Cerebellar cortex (tissue), 1 donor: ENCODE data around the gene CCDC175.

Source experiments
- DNase-seq: peaks from one replicate; pipeline ENCODE4 v3.0.0-alpha.2; 2015; ENCODE audit warnings: low spot score

Gene CCDC175

DNA sequence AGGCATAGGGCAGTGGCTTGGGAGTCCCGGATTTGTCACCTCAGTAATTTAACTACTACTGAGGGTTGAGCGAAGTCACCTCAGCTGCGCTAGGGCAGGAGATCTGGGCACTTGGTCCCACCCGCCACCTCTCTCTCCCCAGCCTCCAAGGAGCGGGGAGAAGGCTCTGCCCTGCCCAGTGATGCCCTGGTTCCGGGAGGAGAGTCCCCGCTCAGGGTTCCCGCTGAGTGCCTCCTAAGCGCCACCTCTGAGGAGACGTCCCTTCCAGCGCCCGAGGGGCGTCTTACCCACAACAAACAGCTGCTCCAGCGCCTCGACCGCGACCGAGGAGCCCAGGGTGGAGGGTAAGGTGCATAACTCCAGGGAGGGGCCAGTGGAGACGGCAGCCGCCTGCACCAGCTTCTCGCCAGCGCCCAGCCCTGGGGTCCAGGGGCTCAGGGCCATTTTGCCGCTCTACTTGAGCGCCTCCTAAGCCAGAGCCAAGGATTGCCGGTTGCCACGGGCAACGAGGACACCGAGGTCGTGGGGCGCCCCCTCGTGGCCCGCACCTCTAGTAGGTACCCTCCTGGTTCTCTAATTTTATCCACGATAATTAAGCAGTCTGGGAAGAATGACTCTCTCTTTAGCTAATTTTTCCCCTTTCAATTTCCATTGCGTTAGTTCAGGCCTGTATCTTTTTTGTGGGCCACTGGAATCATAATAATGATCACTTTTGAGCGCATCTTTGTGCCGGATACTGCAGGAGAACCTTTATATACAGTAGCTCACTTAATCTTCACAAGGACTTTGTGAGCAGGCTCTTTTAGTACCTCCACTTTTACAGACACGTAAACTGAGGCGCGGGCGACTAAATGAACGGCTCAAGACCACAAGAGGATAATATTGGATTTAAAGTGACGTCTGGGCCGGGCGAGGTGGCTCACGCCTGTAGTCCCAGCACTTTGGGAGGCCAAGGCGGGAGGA lies at the start of gene CCDC175:
CCDC175 (minus strand) TSS at position 481 of the 963 bp plus-strand sequence; CDS start at position 444, 37 bp downstream.
- DNase-seq = peak; percentile 94

DNA sequence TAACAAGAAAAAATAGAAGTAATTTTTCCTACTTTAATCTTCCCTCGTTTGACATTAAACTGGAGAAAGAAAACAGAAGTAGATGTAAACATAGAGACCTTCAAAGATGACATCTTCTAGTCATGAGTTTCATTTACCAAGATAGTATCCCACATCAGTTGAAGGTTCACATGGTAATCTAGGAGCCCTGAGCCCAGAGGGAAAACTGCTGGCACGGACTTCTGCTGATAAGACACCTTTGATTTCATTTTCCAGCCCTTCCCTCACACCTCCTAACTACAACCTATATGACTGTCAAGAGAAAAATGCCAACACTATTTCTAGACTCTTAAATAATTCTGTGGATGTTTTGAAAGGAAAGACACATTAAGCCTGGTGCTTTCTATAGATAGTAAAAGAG lies 46.0 kb upstream of the CCDC175 start:
- no peak for DNase-seq

DNA sequence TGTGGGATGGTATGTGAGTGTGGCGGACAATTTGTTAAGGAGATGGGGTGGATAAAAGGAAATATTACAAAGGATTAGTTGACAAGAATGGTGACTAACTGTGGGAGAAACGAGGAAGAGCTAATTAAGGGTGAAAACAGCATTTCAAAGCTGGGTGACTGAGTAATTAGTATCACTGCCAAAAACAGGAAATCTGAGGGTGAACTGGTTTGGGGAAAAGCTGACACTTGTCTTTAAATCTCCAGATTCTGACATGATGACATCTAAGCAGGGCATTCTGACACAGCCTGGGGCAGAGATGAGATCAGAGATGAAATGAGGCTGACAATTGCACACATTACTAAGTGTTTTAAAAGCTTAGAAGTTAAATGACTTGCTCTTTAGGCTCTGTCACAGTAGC lies 42.4 kb upstream of the CCDC175 start:
- DNase-seq = no peak

DNA sequence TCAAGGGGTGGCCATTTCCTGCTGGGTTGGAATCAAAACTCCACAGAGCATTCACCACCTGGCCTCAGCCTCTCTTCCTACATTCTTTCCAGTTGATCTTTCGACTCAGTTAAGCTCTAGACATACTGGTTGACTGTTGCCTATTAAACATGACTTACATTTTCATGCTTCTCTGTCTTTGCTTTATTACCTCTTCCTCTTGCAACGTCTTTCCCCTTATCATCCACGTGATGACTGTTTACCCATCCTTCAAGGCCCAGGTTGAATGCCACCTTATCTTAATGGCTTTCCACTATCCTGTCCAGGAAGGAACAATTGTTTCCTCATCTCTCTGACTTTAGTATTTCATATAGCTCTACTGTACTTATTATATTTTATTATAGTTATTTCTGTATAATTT lies 24.4 kb upstream of the CCDC175 start:
- no peak for DNase-seq

DNA sequence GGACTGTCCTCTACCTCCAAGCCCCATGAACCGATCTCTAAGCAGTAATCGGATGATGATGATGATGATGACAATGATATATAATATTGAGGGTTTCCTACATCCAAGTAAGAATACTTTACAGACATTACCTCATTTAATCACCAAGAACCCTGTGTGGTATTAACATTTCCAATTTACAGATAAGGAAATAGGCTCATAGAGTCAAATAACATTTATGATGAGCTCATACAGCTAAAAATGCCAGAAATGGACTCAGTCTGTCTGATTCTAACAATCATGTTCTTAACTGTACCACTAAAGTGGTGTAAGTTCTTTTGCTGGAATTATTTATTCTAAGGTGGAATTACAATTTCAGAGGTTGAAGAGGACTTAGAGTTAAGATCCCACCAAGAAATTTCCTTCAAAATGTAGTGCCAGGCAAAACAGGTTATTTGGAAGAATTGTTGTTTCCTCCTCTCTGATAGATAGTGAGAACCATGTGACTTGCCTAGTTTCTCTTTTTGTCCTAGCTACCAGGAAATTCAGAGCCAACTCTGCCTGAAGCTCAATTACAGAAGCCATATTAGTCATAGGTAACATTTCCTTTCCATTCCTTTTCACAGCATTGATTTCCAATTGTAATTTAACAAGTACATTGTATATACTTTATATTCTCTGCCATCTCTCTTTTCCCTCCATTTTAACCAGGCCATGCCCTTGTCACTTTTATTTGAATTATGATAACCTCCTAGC lies 23.8 kb upstream of the CCDC175 start:
- no peak for DNase-seq

DNA sequence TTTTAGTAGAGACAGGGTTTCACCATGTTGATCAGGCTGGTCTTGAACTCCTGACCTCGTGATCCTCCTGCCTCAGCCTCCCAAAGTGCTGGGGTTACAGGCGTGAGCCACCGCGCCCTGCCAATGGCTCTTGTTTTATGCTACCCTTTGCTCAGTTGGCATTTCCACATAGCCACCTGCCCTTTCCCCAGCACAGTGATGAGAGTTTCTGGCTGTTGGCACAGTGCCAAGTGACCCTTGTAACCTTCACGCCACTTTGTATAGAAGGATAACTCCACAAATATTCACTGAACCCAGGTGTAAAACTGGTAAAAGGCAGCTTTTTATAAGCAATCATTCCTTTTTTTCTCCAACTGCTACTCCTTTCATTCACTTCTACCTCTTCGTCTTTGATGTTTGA lies 18.5 kb upstream of the CCDC175 start:
- DNase-seq = no peak

DNA sequence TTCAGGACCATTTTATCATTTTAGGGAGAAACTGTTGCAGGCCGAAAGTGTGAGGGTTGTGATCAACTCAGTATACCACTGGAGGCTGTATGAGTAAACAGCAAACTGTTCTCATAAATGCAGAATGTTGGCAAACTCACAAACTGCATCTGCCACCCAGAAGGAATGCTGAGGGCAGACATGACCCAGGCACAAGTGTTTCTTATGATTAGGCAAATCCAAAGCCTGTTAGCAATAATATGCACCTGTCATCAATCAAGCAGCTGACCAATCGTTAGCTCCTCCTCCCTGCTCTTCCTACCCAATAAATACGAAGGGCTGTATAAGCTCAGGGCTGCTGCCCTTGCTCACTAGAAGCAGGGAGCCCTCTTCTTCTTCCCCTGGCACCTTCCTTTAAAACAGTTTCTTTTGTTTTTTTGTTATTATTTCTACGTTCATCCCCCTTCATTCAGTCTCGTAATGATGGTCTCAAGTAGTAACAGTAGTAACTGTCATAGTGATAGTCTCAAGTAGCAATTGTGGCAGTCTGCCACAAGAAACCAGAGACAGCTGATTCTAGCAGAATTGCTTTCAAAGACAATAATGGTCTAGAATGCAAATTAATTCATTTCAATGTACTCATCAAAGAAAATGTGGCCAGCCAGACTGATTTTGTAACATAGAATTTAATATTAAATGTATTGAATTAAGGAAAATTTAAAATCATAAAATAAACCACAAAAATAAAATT lies 15.2 kb upstream of the CCDC175 start:
- no peak for DNase-seq

DNA sequence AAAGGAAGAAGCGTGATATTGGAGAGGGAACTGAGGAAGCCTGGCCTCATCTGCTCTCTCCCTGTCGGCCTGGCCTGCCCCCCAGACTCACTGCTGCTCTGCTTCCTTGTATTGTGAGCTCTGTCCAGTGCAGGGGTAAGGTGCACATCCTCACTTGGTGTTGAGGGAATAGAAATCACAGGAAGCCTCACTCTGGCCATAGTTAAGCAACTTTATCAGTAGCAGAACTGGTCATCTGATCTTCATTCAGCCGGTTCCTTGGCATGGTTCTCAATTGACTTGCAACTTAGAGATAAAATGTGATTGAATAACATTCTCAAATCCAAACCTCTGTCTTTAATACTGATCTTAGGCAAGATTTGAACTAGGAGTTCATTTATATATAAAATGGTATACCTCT lies 11.5 kb upstream of the CCDC175 start:
- DNase-seq = no peak

DNA sequence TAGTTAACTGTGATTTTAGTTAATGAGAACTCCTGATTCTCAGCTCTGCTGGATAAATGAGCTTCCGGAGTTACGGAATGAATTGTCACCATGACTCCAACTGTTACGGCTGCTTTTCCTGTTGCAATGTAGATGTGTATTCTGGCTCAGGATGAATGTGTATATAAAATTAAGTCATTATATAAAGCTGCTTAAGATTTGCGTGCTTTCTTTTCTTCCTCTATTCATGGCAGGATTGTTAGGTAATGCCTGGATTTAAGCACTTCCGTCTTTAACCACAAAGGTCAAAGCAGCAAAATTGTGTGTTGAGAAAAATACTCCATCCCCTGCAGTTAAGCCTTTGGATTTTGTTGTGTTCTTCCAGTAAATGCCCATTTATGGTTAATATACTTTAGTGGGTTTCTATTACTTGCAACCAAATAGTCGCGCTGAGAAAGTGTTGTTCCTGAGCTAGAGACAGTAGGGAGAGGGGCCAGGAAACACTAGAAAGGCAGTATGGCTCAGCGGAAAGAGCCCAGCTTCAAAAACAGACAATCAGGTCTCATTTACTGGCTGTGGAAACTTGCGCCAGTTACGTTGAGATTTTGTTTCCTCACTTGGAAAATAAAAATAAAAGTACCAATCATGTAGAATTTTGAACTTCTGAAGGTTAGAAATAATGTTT lies 9.4 kb upstream of the CCDC175 start:
- peak; percentile 39 for DNase-seq

DNA sequence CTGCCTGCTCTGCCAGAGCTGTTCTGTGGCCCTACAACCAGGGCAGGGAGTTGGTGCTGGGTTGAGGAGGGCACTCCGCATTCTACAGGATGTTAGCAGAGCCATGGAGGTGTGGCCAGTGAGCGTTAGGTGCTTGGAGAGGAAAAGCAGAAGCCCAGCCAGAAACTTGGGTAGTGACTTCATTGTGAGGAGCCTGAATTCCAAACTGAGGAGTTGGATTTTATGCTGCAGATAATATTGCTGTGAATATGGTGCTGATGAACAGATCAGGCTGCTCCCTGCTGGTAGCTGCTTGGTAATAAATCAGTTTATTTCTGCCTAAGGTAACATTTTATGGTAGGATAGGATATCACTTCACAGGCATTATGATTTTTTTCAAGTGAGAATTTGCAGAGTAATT lies 7.1 kb upstream of the CCDC175 start:
- DNase-seq = peak; percentile 78

DNA sequence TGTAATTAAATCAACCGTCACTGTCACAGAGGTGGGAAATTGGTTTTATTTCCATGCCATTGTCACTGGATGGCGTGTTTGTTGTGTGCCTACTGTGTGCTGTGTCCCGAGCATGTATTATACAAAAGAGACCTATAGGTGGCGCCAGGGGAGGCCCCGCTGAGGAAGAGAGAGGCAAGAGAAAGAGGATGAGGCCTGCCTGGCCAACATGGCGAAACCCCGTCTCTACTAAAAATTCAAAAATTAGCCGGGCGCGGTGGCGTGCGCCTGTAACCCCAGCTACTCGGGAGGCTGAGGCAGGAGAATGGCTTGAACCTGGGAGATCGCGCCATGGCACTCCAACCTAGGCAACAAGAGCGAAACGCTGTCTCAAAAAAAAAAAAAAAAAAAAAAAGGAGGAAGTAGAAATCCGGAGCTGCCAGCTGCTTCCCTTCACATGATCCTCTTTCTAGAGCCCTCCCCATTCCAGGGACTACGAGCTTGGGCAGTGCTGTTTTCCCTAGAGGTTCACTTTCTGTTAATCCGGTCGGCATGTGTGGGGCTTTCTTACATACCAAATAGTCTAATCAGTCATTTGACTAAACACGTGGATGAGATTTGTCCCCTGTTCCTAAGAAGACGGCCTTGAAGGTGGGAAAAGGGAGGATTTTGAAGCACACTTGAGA lies 6.4 kb upstream of the CCDC175 start:
- no peak for DNase-seq

DNA sequence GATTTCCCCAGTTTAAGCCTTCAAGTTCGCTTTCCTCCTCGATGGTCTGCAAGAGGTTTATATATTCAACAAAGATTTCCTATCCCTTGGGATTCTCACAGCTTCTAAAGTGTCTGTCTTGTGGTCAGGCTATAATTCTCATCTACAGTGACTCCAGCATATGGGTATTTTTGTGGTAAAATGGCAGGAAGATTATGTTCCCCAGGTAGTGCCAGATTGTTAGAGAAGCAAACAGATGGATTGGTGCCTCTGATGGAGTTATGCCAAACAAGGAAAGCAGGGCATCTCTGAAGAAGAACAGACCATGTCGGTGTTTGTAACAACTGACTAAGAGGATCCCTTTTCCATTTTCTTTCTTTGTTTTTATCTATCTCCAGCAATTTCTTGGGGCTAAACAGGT lies 5.5 kb upstream of the CCDC175 start:
- peak; percentile 97 for DNase-seq

DNA sequence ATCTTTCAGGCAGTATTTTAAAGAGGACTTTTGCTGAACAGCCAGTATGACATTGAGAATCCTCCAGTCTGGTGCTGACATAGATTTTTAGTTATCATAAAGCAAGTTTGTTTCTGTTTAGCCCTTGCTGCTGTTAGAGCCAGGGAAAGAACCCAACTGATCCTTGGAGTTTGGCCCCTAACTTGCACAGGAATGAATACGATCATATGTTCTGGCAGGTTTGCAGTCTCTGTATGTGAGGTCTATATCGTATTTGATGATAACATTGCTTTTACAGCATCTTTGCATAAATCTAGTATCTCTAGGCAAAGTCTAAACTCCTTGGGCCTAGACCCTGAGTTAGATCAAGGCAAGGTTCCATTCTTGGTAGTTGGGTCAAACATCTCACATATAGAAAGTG lies 4.3 kb upstream of the CCDC175 start:
- no peak for DNase-seq

DNA sequence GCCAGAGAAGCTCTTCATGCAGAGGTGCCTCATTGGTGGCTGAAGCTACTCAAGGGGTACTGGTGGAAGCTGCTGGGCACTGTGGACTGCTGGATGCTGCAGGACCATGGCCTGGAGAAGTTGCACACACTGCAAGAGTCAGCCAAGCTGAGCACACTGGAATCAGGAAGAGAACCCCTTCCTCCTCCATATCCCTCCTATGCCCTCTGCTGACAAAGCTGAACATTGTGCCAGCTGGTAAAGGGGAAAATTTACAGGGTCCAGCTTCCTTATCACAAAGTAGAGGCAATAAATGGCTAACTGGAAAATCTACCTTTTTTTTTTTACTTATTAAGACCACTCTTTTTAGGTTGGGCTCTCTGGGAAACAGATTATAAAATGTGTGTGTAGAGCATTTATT lies 6.5 kb downstream of the CCDC175 start:
- DNase-seq = no peak

DNA sequence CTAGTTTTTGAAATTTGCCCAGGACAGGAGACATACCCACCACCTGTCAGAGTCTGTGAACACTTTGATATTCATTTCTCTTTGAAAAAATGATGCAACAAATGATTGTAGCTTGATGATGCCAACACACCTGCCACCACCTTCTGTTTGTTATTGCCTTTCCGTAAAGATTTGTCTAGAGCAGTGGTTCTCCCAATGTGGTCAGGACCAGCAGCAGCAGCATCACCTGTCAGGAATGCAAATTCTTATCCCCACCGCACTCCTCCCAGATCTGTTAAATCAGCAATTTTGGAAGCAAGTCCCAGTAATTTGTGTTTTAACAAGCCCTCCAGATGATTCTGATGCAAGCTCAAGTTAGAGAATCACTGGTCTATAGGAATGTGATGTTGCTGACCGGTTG lies 9.9 kb downstream of the CCDC175 start:
- DNase-seq = peak; percentile 61

DNA sequence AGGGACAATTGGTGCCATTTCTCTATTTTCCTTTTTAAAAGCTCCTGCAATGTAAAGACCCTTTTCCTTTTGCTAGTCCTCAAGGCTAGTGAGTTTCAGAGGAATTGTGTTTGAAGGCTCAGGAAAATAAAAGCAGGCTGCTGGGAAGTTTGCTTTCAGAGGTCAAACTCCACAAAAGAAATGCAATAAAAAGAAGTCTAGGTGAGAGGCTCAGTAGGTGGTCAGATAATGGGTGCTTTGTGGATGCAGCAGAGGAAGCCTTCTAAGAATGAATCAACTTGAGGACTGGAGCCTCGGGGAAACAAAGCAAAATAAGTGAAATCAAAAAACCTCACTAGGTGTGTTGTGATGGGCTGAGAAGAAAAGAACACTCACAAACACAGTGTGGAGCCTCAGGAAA lies 10.3 kb downstream of the CCDC175 start:
- no peak for DNase-seq

DNA sequence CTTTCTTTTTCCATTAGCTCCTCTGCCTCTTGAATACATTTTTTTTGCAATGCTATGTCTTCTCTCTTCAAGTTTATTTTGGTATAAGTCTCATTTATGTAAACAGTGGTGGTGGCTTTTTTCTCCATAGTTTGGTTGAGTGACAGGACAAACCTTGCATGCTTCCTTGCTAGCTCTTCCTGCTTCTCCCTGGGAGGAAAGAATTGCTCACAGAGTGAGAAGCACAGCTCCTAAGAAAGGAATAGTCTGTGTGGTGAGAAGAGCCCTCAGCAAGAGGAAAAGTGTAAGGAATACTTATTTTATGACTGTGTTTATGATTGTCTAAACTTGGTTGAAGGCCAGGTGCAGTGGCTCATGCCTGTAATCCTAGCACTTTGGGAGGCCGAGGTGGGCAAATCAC lies 11.5 kb downstream of the CCDC175 start:
- DNase-seq = peak; percentile 33

DNA sequence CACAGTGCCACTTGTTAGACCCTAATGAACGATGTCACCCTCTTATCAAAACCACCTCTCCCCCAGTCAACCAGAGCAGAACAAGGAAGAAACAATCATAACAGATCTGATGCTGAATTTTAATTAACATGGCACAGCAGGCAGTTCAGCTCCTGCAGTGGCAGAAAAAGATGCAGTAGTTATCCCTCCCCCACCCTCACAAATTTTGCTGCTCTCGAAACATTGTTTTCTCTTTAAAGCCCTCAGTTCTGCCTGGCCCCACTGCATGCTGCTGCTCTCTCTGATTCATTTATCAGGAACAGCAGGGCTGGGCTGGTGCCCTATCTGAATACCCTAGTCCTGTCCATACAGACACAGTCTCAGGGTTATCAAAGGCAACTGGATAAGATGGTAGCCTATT lies 12.2 kb downstream of the CCDC175 start:
- peak; percentile 87 for DNase-seq

DNA sequence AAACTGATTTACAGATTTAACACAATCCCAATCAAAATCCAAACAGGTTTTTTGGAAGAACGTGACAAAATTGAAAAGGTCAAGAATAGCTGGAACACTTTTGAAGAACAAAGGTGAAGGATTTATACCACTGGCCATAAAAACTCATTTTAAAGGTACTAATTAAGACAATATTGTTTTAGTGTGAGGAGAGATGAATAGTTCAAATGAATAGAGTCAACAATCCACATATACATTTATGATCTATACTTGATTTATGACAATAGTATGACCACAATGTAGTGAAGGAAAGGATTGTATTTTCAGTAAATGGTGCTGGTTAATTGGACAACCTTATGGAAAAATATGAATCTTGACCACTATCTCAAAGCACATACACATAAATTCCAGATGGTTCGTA lies 29.3 kb downstream of the CCDC175 start:
- no peak for DNase-seq

DNA sequence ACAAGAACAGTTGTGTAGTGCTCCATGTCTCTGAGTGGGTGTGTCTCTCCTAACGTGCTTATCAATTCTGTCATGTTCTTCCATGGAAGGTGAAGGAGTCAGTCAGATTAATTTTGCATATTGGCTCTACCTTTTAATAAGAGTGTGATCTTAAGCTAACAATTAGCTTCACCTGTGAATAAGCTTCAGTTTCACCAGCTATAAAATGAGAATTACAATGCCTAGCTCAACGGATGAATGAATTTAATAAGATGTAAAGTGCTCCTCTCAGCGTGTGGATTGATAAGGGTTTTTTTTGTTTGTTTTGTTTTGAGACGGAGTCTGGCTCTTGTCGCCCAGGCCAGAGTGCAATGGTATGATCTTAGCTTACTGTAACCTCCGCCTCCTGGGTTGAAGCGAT lies 32.7 kb downstream of the CCDC175 start:
- DNase-seq = no peak

DNA sequence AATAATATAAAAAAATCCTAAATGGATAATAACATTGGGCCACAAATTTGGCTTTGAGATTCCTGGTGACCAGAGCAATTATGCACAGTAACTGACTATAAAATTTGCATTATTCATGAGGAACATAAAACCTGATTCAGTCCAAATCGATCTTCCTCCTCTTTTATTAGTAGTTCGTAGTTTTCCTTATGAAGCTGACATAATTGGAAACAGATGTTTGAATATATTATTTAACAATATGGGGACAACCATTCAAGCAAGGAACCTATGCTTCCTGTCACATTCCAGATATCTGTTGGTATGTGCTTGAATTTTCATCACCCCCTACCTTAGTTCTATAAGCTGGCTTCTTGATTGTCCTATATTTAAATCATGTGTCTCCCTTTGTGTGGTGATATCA lies 34.9 kb downstream of the CCDC175 start:
- no peak for DNase-seq
